ENCODE results near the gene IL20.
"Not testable (repeated sequence)": the region's sequence is repeated elsewhere in the genome, so short reads cannot be mapped to it uniquely, and the experiment has no call there.

IL20 gene

DNA sequence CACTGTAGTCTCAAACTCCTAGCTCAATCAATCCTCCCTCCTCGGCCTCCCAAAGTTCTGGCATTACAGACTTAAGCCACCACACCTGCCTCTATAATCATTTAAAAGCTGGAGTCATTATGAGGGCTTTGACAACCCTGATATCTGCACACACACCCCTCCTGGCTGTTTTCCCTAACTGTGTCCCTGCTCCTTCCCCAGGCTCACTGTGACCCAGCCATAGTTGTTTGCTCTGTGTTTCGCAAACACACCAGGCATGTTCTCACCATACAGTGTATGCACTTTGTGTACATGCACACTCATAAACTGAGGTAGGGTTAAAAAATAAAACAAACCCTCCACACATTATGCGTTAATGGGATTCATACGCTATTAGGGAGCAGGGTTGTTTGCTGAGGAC, 21.8 kb upstream of the IL20 start:
- DNase-seq, result no peak

DNA sequence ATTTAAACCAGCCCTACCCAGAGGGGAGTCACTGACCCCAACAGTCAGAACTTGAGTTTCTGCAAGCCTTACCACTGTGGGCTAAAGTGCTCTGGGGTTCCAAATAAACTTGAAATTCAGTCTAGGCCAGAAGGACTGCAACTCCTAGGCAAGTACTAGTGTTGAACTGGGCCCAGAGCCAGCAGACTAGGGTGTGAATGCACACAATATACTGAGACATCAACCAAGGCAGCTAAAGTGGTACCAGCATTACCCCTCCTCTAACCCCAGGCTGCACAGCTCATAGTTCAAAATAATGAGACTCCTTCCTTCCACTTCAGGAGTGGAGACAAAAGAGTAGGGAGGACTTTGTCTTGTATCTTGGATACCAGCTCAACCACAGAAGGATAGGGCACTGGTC, 18.9 kb upstream of the IL20 start:
- no peak for DNase-seq

DNA sequence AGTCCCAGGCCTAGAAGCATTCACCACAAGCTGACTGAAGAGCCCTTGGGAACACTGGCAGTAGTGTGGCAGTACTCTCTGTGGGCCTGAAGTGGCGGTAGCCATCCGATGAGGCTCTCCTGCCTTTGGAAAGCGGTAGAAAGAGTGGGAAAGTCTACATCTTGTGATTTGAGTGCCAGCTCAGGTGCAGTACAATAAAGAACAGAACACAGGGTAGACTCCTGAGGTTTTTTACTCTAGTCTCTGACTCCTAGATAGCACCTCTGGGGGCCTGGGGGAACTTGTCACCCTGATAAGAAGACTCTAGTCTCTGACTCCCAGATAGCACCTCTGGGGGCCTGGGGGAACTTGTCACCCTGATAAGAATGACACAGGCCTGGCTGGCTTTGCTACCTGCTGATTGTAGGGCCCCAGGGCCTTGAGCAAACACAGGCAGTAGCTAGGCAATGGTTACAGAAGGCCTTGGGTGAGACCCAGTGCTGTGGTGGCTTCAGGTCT, 18.0 kb upstream of the IL20 start:
- DNase-seq, result no peak

DNA sequence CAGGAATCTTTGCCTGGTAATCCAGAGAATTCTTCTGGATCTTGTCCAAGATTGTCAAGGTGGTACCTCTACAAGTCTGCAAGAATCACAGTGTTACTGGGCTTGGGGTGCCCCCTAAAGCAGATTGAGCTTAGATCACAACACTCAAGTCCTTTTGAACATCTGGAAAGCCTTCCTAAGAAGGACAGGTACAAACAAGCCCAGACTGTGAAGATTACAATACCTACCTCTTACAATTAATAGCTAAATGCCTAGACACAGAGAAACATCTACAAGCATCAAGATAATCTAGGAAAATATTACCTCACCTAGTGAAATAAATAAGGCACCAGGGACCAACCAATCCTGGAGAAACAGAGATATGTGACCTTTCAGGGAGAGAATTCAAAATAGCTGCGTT, 17.5 kb upstream of the IL20 start:
- no peak for DNase-seq

DNA sequence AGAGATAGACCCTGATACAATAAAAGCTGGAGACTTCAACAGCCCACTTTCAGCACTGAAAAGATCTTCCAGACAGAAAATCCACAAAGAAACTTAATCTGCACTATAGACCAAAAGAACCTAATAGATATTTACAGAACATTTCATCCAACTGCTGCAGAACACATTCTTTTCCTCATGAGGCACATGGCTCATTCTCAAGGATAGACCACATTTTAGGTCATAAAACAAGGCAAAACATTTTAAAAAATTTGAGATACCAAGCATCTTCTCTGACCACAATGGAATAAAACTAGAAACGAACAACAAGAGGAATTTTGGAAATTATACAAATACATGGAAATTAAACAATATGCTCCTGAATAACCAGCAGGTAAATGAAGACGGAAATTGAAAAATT, 15.0 kb upstream of the IL20 start:
- no peak for DNase-seq

DNA sequence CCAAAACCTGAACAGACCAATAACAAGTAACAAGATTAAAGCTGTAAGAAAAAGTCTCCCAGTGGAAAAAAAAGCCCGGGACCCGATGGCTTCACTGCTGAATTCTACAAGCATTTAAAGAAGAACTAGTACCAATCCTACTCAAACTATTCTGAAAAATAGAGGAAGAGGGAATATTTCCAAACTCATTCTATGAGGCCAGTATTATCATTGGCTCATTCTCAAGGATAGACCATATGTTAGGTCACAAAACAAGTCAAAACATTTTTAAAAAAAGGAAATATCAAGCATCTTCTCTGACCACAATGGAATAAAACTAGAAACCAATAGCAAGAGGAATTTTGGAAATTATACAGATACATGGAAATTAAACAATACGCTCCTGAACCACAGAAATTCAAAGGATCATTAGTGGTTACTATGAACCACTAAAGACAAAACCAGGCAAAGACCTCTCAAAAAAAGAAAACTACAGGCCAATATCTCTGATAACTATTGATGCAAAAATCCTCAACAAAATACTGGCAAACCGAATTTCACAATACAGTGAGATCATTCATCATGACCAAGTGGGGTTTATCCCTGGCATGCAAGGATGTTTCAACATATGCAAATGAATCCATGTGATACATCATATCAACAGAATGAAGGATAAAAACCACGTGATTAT, 13.9 kb upstream of the IL20 start:
- DNase-seq, result no peak

DNA sequence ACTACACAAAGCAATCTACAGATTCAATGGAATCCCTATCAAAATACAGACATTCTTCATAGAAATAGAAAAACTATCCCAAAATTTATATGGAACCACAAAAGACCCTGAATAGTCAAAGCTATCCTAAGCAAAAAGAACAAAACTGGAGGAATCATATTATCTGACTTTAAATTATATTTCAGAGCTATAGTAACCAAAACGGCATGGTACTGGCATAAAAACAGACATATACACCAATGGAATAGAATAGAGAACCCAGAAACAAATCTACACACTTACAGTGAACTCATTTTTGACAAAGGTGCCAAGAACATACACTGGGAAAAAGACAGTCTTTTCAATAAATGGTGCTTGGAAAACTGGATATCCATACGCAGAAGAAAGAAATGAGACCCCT, 12.8 kb upstream of the IL20 start:
- not testable (repeated sequence) for DNase-seq

DNA sequence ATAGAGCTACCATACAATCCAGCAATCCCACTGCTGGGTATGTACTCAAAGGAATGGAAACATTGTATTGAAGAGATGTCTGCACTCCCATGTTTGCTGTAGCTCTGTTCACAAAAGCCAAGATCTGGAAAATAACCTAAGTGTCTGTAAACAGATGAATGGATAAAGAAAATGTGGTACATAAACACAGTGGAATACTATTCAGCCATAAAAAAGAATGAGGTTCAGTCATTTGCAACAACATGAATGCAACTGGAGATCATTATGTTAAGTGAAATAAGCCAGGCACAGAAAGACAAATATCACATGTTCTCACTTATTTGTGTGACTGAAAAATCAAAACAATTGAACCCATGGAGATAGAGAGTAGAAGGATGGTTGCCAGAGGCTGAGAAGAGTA, 11.7 kb upstream of the IL20 start:
- DNase-seq, result not testable (repeated sequence)

DNA sequence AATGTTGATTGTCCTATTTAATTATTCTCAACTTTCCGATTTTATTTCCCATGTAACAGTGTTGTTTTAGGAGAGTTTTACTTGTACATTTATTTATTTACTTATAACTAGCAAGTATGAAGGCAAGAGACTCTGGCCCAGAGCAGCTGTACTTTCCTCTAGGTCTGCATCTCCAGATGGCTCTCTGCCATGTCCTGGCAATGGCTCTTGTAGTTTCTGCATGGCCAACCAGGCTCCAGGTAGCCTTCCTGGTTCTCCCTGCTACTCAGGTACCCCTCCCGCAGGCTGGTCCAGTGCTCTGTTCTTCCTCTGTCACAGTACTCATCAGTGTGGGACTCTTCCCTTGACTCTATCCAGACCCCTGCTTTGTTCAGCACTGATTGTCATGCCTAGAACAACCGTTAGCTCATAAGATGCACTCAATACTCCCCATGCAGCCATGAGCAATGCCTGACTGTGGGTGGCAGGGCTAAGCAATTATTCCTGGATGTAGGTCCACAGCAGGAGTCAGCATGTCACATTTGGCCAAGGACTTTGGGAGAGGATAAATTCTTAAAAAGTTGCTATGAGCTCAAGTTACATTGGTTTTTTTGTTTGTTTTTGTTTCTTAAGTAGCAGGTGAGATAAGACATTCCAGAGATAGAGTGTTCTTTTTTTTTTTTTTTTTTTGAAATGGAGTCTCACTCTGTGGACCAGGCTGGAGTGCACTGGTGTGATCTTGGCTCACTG, 10.9 kb upstream of the IL20 start:
- DNase-seq, result no peak

DNA sequence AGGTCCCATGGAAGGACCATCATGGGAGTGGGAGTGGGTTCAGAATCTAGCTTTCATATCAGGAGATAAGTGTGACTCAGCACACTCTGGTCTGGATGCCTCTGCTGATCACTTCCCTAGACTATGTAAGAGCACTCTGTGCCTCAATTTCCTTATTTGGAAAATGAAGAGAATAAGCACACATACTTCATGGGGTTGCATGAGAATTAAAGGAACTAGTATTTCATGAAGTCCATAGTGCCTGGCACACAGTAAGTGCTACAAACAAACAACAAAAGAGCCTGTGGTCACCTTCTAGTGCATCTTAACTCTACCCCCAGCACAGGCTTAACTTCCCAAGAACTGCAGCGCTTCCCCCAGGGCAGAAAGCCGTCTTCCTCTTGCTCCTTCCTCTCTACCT, 9.6 kb upstream of the IL20 start:
- DNase-seq, result no peak

DNA sequence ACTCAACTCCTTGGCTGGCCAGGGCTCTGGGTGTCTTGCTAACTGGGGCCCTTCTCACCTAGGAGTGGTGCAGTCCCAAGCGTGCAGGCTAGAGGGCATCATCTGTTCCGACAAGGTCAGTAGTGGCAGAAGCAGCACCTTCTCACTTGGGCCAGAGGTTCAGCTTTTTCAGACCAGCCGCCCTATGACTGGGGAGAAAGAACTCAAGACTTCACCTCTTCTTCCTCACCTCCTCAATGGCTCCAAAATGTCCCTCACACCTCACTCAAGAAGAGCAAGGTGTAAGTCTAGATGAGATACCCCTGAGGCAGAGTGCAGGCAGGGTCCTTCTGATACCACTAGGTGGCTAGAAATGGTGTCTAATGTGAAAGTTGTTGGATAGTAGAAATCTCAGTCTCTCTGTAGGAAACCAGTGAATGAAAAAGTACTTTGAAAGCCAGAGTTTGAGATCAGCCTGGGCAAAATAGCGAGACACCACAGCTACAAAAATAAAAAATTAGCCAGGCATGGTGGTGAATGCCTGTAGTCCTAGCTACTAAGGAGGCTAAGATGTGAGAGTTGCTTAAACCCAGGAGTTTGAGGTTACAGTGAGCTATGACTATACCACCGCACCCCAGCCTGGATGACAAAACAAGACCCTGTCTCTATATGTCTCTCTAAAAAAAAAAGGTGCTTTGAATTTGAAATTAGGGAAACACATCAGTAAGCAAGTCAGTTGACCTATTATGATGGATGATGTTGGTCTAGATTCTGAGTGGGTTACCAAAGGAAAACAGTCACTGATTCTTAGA, 8.6 kb upstream of the IL20 start:
- DNase-seq, result no peak

DNA sequence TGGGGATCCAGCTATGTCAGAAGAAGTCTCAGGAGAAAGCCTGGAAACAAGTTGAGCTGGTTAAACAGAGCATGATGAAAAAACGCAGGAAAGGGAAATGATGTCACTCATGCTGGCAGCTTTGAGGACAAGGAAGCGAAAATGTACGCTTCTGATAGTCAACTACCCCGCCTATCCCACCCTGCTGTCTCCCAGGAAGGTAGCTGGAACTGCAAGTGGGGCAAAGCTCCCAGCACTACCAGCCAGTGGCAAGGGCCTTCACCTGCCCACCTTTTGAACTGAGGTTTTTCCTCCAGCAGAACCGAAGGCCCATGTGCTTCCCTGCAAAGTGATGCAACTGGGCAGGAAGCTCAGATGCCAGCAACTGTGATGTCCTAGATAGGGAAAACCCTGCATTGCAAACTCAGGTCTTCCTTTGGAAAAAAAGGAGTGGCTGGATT, 6.3 kb upstream of the IL20 start:
- no peak for DNase-seq

DNA sequence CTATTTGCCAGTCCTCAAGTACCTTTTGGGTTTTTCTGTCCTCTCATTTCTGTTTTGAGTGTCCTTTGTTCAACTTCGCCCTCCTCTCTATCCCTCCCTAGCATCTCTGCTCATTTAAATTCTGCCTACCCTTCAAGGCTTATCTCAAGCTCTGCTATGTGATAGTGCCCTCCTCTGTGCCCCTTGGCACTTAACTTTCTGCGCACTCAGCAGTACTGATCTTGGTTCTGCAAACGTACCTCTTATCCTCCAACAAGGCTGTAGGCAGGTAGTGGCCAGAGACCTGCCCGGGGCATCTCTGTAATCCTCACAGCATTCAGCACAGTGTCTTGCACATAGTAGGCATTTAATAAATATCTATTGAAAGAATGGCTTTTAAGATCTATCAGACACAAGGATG, 5.3 kb upstream of the IL20 start:
- DNase-seq, result no peak

DNA sequence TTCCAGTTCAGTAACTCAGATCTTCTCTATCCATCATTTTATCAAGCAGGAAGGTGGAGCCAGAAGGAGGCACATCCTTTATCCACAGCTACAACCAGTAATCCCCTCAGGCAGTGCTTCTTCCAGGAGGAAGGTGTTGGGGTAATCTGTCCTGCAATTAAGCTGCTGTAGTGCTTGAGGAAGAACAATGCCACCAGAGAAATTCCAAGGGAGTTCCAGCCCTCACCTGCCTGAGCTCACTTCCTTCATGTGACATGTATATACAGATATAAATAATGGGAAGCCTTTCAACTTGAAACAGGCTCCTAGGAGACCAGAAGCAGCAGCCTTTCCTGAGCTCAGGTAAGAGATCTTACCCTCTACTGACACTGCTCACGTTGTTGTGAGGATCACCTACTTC, 2.2 kb upstream of the IL20 start:
- DNase-seq, result no peak

DNA sequence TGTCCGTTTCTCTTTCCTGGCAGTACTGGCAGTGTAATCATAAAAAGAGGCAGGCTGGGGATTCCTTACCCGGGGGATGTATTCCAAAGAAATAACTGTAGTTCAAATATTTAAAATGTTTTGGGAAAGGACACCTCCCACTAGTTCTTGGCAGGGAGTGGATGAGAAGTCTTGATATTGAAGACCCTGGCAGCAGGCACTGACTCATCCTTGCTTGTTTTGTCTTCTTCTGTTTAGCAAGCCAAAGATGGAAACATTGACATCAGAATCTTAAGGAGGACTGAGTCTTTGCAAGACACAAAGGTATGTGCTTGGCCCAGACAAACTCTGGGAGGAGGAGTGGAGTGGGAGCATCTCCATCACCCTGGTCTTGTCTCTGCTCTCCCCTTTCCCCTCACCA, 639 bp downstream of the IL20 start:
- DNase-seq, result no peak

DNA sequence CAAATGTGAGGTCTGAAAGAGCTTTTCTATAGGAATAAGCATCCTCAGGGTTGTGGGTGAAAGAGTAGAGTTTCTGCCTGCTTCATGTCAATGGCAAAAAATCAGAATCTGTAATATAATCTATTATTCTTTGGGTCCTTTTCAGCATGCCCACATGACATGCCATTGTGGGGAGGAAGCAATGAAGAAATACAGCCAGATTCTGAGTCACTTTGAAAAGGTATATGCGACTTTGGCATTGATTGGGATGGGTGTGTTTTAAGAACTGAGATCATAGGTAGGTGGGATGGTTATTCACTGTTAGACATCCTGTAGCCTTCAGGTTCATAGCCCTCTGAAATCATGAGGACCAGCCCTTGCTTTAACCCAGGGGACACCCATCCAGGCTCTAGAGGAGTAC, 1.8 kb downstream of the IL20 start:
- DNase-seq, result no peak

DNA sequence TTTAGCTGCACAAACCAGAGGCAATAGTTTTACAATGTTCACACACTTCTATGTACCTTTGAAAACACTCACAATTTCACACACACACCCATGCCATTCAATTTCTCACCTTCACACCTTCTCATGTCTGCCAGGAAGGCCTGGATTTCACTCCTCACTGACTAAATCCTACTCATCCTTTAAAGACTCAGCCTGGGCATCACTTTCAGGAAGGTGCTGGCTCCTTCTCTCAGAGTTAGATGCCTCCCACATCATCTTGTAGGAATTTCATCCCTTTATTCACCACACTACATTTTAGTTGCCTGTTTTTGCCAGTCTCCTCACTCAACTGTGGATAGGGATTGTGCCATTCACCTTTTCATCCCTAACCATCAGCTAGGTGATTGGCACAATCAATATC, 2.3 kb downstream of the IL20 start:
- DNase-seq, result no peak

DNA sequence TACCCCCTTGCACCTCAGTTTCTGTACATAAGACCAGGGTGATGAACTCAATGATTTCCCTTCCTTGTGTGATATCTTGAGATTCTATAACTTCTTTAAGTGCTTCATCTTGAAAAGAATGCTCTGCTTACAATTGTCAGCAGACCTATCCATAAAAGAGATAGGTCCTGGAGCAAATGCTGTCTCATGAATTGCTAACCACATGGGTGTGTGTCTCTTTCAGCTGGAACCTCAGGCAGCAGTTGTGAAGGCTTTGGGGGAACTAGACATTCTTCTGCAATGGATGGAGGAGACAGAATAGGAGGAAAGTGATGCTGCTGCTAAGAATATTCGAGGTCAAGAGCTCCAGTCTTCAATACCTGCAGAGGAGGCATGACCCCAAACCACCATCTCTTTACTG, 2.8 kb downstream of the IL20 start:
- no peak for DNase-seq

DNA sequence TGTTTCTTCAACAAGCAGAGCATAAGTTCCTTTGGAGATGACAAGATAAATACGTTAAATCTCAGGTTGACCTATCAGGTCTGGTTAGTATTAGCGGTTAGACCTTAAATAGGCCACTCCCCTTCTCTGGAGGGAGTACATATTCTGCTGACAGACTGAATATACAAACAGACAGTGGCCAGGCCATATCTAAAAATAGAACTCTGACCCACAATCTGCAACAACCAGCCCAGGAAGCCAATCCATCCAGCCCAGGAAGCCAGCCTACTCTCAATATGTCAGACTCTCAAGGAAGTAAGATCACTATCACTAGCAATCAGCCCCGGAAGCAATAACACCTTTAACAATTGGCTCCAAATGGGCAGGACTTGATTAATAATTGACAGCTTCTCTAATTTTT, 6.7 kb downstream of the IL20 start:
- no peak for DNase-seq

DNA sequence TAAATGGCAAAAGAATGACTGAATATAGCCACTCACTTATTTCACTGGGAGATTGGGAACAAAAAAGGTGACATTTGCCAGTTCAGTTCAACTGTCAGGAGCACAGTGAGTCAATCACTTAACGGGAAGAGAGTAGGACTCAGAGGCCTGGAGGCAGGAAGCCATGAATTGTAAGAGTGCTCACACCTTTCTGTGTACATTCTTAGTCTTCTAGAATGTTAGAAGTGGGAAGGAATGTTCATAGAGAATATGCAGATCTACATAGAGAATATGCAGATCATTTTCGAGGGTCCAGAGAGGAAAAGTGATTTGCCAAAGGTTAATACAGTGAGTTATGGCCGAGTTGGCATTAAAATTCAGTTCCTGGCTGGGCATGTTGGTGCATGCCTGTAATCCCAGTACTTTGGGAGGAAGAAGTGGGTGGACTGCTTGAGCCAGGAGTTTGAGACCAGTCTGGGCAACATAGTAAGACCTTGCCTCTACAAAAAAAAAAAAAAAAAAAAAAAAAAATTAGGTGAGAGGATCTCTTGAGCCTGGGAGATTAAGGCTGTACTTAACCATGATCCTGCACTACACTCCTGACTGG, 8.3 kb downstream of the IL20 start:
- DNase-seq, result no peak

DNA sequence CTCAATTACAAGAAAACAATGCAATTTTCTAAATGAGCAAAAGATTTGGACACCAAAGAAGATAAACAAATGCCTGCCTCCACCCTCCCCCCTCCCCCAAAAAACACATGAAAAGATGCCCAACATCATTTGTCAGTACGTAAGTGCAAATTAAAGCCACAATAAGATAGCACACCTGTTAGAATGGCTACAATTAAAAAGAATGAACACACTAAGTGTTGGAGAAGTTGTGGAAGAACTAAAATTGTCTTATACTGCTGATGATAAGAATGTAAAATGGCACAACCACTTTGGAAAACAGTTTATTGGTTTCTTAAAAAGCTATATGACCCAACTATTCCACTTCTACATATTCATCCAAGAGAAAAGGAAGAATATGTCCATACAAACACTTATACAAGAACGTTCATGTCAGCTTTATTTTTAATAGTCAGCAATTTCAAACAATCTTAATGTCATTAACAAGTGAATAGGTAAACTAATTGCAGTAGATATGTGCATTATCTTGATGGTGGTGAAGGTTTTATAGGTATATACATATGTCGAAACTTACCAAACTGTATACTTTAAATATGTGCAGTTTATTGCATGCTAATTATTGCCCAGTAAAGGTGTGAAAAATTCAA, 10.4 kb downstream of the IL20 start:
- DNase-seq, result no peak

DNA sequence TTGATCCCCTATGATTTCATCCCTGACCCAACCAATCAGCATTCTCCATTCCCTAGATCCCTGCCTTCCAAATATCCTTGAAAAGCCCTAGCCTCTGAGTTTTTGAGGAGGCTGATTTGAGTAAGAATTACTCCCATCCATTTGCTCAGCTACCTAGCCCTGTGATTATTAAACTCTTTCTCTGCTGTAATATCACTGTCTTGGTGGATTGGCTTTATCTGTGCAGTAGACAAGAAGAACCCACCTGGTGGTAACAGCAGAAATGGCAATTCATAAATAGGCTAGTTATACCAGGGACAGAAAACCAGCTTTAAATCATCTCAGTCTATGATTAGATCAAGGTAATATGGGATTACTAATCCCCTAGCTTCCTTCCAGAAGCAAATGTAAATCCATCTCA, 13.0 kb downstream of the IL20 start:
- no peak for DNase-seq

DNA sequence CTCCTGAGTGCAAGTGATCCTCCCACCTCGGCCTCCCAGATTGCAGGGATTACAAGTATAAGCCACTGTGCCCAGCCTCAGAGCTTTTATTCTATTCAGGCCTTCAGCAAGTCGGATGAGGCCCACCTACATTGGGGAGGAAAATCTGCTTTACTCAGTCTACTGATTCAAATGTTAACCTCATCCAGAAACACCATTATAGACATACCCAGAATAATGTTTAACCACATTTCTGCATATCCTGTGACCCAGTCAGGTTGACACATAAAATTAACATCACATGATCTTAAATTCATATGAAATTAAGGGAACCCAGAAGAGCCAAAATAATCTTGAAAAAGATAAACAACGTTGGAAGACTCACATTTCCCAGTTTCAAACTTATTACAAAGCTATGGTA, 14.9 kb downstream of the IL20 start:
- no peak for DNase-seq

Data from stimulated activated naive CD4-positive, alpha-beta T cell treated with Interleukin-2 at 50 U/mL for 16 hours (primary cell).